ENCODE results near the gene EVI2A. TPM values are rescaled to one million over a fixed set of nuclear protein-coding genes. Genes with fewer than 3 reads are reported as not detected.

EVI2A gene
- total and polyA plus RNA-seq, 9 of the 15 experiments (the other 6 are each of a cell fraction or from before 2014, with no cell fraction given), result 0.06 to 0.37 (median 0.15) TPM; not detected in 3

GRCh38 chr17:31320241-31320640, 1.2 kb downstream of the EVI2A start:
- in situ Hi-C loops (cut with MboI), result no loop called here
- H3K79me2 ChIP-seq (ENCODE audit: control insufficient read depth, insufficient read depth, low read length), result no peaks in the 10 kb centered on the region
- DNase-seq (ENCODE audit: extremely low read depth in 1 of 4, low spot score in 3 of 4), result no peak
- 94% methylated on average over 2 of the region's 2 CpGs for WGBS (ENCODE audit: insufficient coverage, low coverage, missing lambda C conversion rate)
- H3K9me3 ChIP-seq (replicated peaks; ENCODE audit: control insufficient read depth, insufficient read depth, low read depth, low read length), result no peaks in the 10 kb centered on the region
- no peak for ATAC-seq
- POLR2A ChIA-PET, result no interaction called here
- H3K9ac ChIP-seq (ENCODE audit: insufficient read depth in 1 of 2, low read depth in 2 of 2, low read length in 2 of 2), result no peak overlapping the region
- CTCF ChIA-PET (ENCODE audit: low intra/inter-chr PET ratio), result no interaction called here
- intact Hi-C loops (cut with micrococcal nuclease), result no loop called here
- no peak overlapping the region for H3K4me2 ChIP-seq (ENCODE audit: insufficient read depth, low read length)
- peaks cover 1% of the 10 kb centered on the region; the same call in 1 of the 3 replicates for H3K36me3 ChIP-seq (ENCODE audit: control insufficient read depth, insufficient read depth, low read length)
- no peak overlapping the region for H3K27ac ChIP-seq (ENCODE audit: extremely low read depth, low read depth, low read length)
- H3K27me3 ChIP-seq (ENCODE audit: control insufficient read depth in 2 of 2, insufficient read depth in 2 of 2, low read length in 2 of 2), result no peaks in the 10 kb centered on the region
- H4K20me1 ChIP-seq (replicated peaks; ENCODE audit: control insufficient read depth, insufficient read depth, low read length), result no peaks in the 10 kb centered on the region
- H3K4me1 ChIP-seq (replicated peaks in 1 of 2; ENCODE audit: control insufficient read depth in 2 of 2, insufficient read depth in 2 of 2, low read length in 2 of 2), result peaks cover 0 to 14% of the 10 kb centered on the region in 2 experiments; a peak in 3 of 5 replicates
- FAIRE-seq, result no peak
- TF ChIP-seq POU5F1 (IDR thresholded peaks at IDR 0.05; ENCODE audit: borderline replicate concordance, low read depth, low read length, partially characterized antibody) (no peak), HMGXB4 (CRISPR knock-in tag; IDR thresholded peaks at IDR 0.05) (no peak), ZMIZ1 (IDR thresholded peaks at IDR 0.05; ENCODE audit: low read depth in 2 of 2, low read length in 2 of 2) (no peak), STAG1 (CRISPR knock-in tag; IDR thresholded peaks at IDR 0.05; ENCODE audit: borderline replicate concordance) (no peak), ZNF133 (CRISPR knock-in tag; IDR thresholded peaks at IDR 0.05) (no peak), CBX5 (IDR thresholded peaks at IDR 0.05; ENCODE audit: borderline replicate concordance, low read depth) (no peak), RAD21 (CRISPR knock-in tag; conservative IDR thresholded peaks at IDR 0.05 in 1 of 2, IDR thresholded peaks at IDR 0.05 in 1 of 2) (no peak), KLF1 (tag; IDR thresholded peaks at IDR 0.05) (no peak), RHOXF2B (CRISPR knock-in tag; conservative IDR thresholded peaks at IDR 0.05) (no peak), SRSF3 (IDR thresholded peaks at IDR 0.05; ENCODE audit: insufficient read depth, low read length) (no peak), SRF (CRISPR knock-in tag; IDR thresholded peaks at IDR 0.05) (no peak)
- no peak overlapping the region for H3K4me3 ChIP-seq
- no peak overlapping the region for H2AFZ ChIP-seq (ENCODE audit: low read depth, low read length)
- H3K9me1 ChIP-seq (ENCODE audit: control insufficient read depth, insufficient read depth, low read length), result no peaks in the 10 kb centered on the region
- no TSS peak for BruUV-seq (replicated peaks)
